ENCODE measurements around the gene POLG2.

Gene POLG2

GRCh38 chr17:64496786-64497564 is at the start of gene POLG2:
POLG2 (minus strand) TSS chr17:64497054; CDS start chr17:64496968, 86 bp downstream.
- DNase-seq, result peak; percentile 96

GRCh38 chr17:64544742-64545141 is 47.9 kb upstream of the POLG2 start:
- no peak for DNase-seq

- no peak for DNase-seq
Measured at GRCh38 chr17:64540118-64540776, 43.4 kb upstream of the POLG2 start.

- no peak for DNase-seq
Measured at GRCh38 chr17:64538508-64539130, 41.8 kb upstream of the POLG2 start.

GRCh38 chr17:64537488-64537887 is 40.6 kb upstream of the POLG2 start:
- no peak for DNase-seq

GRCh38 chr17:64536913-64537312 is 40.1 kb upstream of the POLG2 start:
- no peak for DNase-seq

GRCh38 chr17:64535357-64535756 is 38.5 kb upstream of the POLG2 start:
- DNase-seq, result no peak

GRCh38 chr17:64534187-64534586 is 37.3 kb upstream of the POLG2 start:
- no peak for DNase-seq

GRCh38 chr17:64533784-64534183 is 36.9 kb upstream of the POLG2 start:
- DNase-seq, result no peak

GRCh38 chr17:64532409-64532808 is 35.6 kb upstream of the POLG2 start:
- no peak for DNase-seq

GRCh38 chr17:64531955-64532371 is 35.1 kb upstream of the POLG2 start:
- DNase-seq, result no peak

GRCh38 chr17:64529221-64529620 is 32.4 kb upstream of the POLG2 start:
- DNase-seq, result no peak

- DNase-seq, result no peak
Measured at GRCh38 chr17:64527914-64528313, 31.1 kb upstream of the POLG2 start.

- no peak for DNase-seq
Measured at GRCh38 chr17:64520359-64520758, 23.5 kb upstream of the POLG2 start.

GRCh38 chr17:64519601-64520000 is 22.7 kb upstream of the POLG2 start:
- DNase-seq, result no peak

GRCh38 chr17:64515829-64516228 is 19.0 kb upstream of the POLG2 start:
- DNase-seq, result no peak

- no peak for DNase-seq
Measured at GRCh38 chr17:64515419-64515818, 18.6 kb upstream of the POLG2 start.

GRCh38 chr17:64509179-64509578 is 12.3 kb upstream of the POLG2 start:
- no peak for DNase-seq

- no peak for DNase-seq
Measured at GRCh38 chr17:64508683-64509082, 11.8 kb upstream of the POLG2 start.

- peak; percentile 43 for DNase-seq
Measured at GRCh38 chr17:64507413-64507782, 10.5 kb upstream of the POLG2 start.

- DNase-seq, result peak; percentile 97
Measured at GRCh38 chr17:64506576-64507412, 9.9 kb upstream of the POLG2 start, which contains the start of gene CEP95. CEP95 (plus strand) TSS chr17:64506977; CDS start chr17:64507098, 121 bp downstream.

GRCh38 chr17:64506201-64506575 is 9.3 kb upstream of the POLG2 start, which contains the start of gene DDX5:
DDX5 (minus strand) TSS chr17:64506289; CDS start chr17:64506119, 170 bp downstream.
- DNase-seq, result peak; percentile 99

Measured in stimulated activated CD4-positive, alpha-beta T cell treated with anti-CD3 and anti-CD28 coated beads, Interleukin-4, amount 100 ng/mL, for 24 hours (primary cell).